CD4-positive, alpha-beta T cell treated with Interleukin-17A for 1 hour (primary cell): ENCODE measurements around the gene PIN1.

ENCODE experiments used
- DNase-seq: peaks from one replicate; pipeline ENCODE4 v3.0.0-alpha.2; 2020

Gene PIN1

DNA sequence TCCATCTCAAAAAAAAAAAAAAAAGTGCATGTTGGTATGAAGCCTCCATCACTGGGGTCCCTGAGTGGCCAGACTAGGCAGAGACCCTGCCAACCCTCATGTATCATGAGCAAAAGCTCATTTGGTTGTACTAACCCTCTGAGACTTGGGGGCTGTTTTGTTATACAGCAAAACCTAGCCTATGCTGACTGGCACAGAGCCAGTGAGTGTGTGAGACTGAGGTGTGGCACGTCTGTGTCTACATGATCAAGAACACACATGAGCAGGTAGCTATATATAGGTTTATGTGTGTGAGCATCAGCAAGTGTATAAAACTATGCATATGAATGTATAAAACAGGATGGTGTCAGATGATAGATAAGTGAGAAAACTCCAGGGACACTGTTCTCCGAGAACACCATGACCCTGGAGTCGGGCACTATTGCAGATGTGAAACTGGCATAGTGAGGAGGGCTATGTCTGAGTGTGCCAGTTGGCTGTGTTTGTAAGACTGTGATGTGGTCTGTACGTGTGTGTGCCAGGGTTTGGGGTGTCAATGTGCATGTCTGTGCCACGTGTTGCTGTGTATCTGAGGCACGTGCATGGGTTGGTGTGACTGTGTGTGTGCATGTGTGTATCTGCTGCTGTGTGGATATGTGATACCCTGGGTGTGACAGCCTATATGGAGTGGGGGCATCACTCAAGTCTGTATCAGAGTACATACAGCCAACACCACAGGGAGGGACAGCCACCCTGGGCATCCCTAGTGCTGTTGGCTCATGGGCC lies 56.7 kb downstream of the PIN1 start:
- no peak for DNase-seq
